HEK293 (cell line): ENCODE data around the gene RYR2.

Experiments
- CTCF ChIA-PET: fragments of 350-600 bp; formaldehyde crosslinking; extraction: SDS; loops from one replicate; lab custom pipeline; 2021; ENCODE audit warnings: antibody characterized with exemption; lab: Yijun Ruan, JAX
- POLR2A ChIA-PET: fragments of 300-600 bp; formaldehyde crosslinking; extraction: SDS; loops from one replicate; lab custom pipeline; 2020; ENCODE audit warnings: antibody characterized with exemption, inconsistent platforms; lab: Yijun Ruan, JAX
- H3K27ac ChIP-seq: fragments of 200-500 bp; sonication (Bioruptor generic); 2 replicates; pipeline ENCODE4 v1.5.1; 2014; ENCODE audit warnings: low read depth, low read length, control low read depth, inconsistent platforms; ENCODE audit errors: extremely low read depth
- H3K36me3 ChIP-seq, 2 experiments: fragments of 200-500 bp in 1 of 2; sonication (Bioruptor generic) in 1 of 2; 1 replicate in 1 of 2; 2 replicates in 1 of 2; pipeline ENCODE4 v1.5.1; 2014 to 2017; ENCODE audit warnings: inconsistent platforms in 2 of 2, low read length in 2 of 2; ENCODE audit not compliant: control insufficient read depth in 2 of 2, insufficient read depth in 1 of 2
- H3K4me1 ChIP-seq: fragments of 200-500 bp; sonication (Bioruptor generic); 2 replicates; pipeline ENCODE4 v1.5.1; 2014; ENCODE audit warnings: mild to moderate bottlenecking, low read length, inconsistent platforms; ENCODE audit not compliant: control insufficient read depth, insufficient read depth
- H3K4me3 ChIP-seq: 2 replicates; pipeline ENCODE4 v1.5.1; 2011; ENCODE audit warnings: low read depth, mild to moderate bottlenecking, control low read depth, low read length, moderate library complexity
- H3K9me3 ChIP-seq: fragments of 200-500 bp; sonication (Bioruptor generic); 2 replicates; pipeline ENCODE4 v1.5.1; 2014; ENCODE audit warnings: low read depth, low read length, inconsistent platforms; ENCODE audit not compliant: control insufficient read depth, insufficient read depth
- KLF9 ChIP-seq: fragments of 450-650 bp; formaldehyde crosslinking; IDR thresholded peaks from 2 replicates; pipeline ENCODE4 v1.5.1; 2016; ENCODE audit warnings: missing biosample characterization, missing genetic modification characterization, low read depth
- PRDM1 ChIP-seq: fragments of 450-650 bp; formaldehyde crosslinking; IDR thresholded peaks from 2 replicates; pipeline ENCODE4; 2016; ENCODE audit warnings: missing biosample characterization, missing genetic modification characterization
- REPIN1 ChIP-seq: fragments of 450-650 bp; formaldehyde crosslinking; IDR thresholded peaks from 2 replicates; pipeline ENCODE4 v1.5.1; 2017; ENCODE audit warnings: missing biosample characterization, missing genetic modification characterization, low read depth
- SP3 ChIP-seq: fragments of 450-650 bp; formaldehyde crosslinking; IDR thresholded peaks from 2 replicates; pipeline ENCODE4 v1.5.1; 2016; ENCODE audit warnings: missing biosample characterization, missing genetic modification characterization
- ZBTB48 ChIP-seq: fragments of 450-650 bp; formaldehyde crosslinking; IDR thresholded peaks from 2 replicates; pipeline ENCODE4 v1.5.1; 2016; ENCODE audit warnings: missing biosample characterization, missing genetic modification characterization
- ZNF114 ChIP-seq: fragments of 450-650 bp; formaldehyde crosslinking; IDR thresholded peaks from 2 replicates; pipeline ENCODE4 v1.5.0; 2017; ENCODE audit warnings: missing biosample characterization, missing genetic modification characterization
- ZNF184 ChIP-seq: fragments of 450-650 bp; IDR thresholded peaks from 2 replicates; pipeline ENCODE4 v1.5.1; 2018; ENCODE audit warnings: missing biosample characterization, mild to moderate bottlenecking, missing genetic modification characterization
- ZNF211 ChIP-seq: fragments of 450-650 bp; formaldehyde crosslinking; IDR thresholded peaks from 2 replicates; pipeline ENCODE4 v1.5.1; 2016; ENCODE audit warnings: low read depth, missing biosample characterization, missing genetic modification characterization
- ZNF214 ChIP-seq: fragments of 450-650 bp; formaldehyde crosslinking; IDR thresholded peaks from 2 replicates; pipeline ENCODE4 v1.5.1; 2017; ENCODE audit warnings: missing biosample characterization, mild to moderate bottlenecking, missing genetic modification characterization, borderline replicate concordance
- ZNF416 ChIP-seq: fragments of 450-650 bp; formaldehyde crosslinking; IDR thresholded peaks from 2 replicates; pipeline ENCODE4 v1.5.1; 2016; ENCODE audit warnings: missing biosample characterization, missing genetic modification characterization
- ZNF664 ChIP-seq: fragments of 450-650 bp; formaldehyde crosslinking; IDR thresholded peaks from 2 replicates; pipeline ENCODE4 v1.5.1; 2016; ENCODE audit warnings: missing biosample characterization, missing genetic modification characterization
- ZNF843 ChIP-seq: fragments of 450-650 bp; formaldehyde crosslinking; IDR thresholded peaks from 2 replicates; pipeline ENCODE4 v1.5.1; 2016; ENCODE audit warnings: missing biosample characterization, missing genetic modification characterization
- ZSCAN16 ChIP-seq: fragments of 450-650 bp; formaldehyde crosslinking; IDR thresholded peaks from 2 replicates; pipeline ENCODE4 v1.5.1; 2016; ENCODE audit warnings: missing biosample characterization, missing genetic modification characterization
- TF ChIP-seq, protein P1 (sequence below): fragments of 450-650 bp; formaldehyde crosslinking; IDR thresholded peaks from 2 replicates; pipeline ENCODE4 v1.5.1; 2016; ENCODE audit warnings: missing biosample characterization, missing genetic modification characterization
- TF ChIP-seq, protein P2 (sequence below): fragments of 450-650 bp; formaldehyde crosslinking; conservative IDR thresholded peaks from 2 replicates; pipeline ENCODE4 v1.5.1; 2016; ENCODE audit warnings: low read depth, missing biosample characterization, missing genetic modification characterization
- TF ChIP-seq, protein P3 (sequence below): fragments of 450-650 bp; formaldehyde crosslinking; IDR thresholded peaks from 2 replicates; pipeline ENCODE4 v1.5.1; 2016; ENCODE audit warnings: missing biosample characterization, missing genetic modification characterization, low read depth
- TF ChIP-seq, protein P4 (sequence below): fragments of 450-650 bp; formaldehyde crosslinking; IDR thresholded peaks from 2 replicates; pipeline ENCODE4 v1.5.1; 2016; ENCODE audit warnings: missing biosample characterization, missing genetic modification characterization
- TF ChIP-seq, protein P5 (sequence below): fragments of 450-650 bp; formaldehyde crosslinking; IDR thresholded peaks from 2 replicates; pipeline ENCODE4 v1.5.1; 2016; ENCODE audit warnings: missing biosample characterization, missing genetic modification characterization
- TF ChIP-seq, protein P6 (sequence below): fragments of 450-650 bp; formaldehyde crosslinking; IDR thresholded peaks from 2 replicates; pipeline ENCODE4 v1.5.1; 2016; ENCODE audit warnings: missing biosample characterization, missing genetic modification characterization

RYR2 gene

DNA sequence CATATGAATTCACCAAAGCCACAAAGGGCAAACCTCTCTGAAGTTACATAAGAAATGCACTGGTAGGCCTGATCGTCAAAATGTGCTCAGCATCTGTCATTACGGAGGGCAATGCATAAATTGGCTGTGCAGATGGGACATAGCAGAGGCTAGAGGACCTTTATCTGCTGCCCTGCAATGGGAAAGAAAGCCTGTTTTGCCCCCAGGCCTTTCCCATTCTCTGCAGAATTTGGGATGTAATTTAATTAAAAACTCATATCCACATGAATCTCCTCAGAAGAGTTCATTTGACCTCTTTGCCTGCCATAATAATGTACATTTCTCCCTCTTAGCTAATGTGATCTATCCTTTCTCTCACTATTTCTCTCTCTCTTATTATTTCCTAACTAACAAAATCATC, 690.7 kb downstream of the RYR2 start:
- H3K4me1 ChIP-seq: no peaks in the 10 kb centered on the region
- no peak overlapping the region for H3K4me3 ChIP-seq
- H3K36me3 ChIP-seq: no peaks in the 10 kb centered on the region
- TF ChIP-seq ZBTB48 (no peak), ZNF843 (tag by site-specific recombination) (no peak), KLF9 (tag by site-specific recombination) (no peak), ZSCAN16 (tag by site-specific recombination) (no peak), PRDM1 (tag by site-specific recombination) (no peak), ZNF211 (tag by site-specific recombination) (no peak), REPIN1 (no peak), ZNF184 (tag by site-specific recombination) (no peak)
- TF ChIP-seq, protein P1, sequence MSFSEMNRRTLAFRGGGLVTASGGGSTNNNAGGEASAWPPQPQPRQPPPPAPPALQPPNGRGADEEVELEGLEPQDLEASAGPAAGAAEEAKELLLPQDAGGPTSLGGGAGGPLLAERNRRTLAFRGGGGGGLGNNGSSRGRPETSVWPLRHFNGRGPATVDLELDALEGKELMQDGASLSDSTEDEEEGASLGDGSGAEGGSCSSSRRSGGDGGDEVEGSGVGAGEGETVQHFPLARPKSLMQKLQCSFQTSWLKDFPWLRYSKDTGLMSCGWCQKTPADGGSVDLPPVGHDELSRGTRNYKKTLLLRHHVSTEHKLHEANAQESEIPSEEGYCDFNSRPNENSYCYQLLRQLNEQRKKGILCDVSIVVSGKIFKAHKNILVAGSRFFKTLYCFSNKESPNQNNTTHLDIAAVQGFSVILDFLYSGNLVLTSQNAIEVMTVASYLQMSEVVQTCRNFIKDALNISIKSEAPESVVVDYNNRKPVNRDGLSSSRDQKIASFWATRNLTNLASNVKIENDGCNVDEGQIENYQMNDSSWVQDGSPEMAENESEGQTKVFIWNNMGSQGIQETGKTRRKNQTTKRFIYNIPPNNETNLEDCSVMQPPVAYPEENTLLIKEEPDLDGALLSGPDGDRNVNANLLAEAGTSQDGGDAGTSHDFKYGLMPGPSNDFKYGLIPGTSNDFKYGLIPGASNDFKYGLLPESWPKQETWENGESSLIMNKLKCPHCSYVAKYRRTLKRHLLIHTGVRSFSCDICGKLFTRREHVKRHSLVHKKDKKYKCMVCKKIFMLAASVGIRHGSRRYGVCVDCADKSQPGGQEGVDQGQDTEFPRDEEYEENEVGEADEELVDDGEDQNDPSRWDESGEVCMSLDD (tag by site-specific recombination): no peak
- TF ChIP-seq, protein P2, sequence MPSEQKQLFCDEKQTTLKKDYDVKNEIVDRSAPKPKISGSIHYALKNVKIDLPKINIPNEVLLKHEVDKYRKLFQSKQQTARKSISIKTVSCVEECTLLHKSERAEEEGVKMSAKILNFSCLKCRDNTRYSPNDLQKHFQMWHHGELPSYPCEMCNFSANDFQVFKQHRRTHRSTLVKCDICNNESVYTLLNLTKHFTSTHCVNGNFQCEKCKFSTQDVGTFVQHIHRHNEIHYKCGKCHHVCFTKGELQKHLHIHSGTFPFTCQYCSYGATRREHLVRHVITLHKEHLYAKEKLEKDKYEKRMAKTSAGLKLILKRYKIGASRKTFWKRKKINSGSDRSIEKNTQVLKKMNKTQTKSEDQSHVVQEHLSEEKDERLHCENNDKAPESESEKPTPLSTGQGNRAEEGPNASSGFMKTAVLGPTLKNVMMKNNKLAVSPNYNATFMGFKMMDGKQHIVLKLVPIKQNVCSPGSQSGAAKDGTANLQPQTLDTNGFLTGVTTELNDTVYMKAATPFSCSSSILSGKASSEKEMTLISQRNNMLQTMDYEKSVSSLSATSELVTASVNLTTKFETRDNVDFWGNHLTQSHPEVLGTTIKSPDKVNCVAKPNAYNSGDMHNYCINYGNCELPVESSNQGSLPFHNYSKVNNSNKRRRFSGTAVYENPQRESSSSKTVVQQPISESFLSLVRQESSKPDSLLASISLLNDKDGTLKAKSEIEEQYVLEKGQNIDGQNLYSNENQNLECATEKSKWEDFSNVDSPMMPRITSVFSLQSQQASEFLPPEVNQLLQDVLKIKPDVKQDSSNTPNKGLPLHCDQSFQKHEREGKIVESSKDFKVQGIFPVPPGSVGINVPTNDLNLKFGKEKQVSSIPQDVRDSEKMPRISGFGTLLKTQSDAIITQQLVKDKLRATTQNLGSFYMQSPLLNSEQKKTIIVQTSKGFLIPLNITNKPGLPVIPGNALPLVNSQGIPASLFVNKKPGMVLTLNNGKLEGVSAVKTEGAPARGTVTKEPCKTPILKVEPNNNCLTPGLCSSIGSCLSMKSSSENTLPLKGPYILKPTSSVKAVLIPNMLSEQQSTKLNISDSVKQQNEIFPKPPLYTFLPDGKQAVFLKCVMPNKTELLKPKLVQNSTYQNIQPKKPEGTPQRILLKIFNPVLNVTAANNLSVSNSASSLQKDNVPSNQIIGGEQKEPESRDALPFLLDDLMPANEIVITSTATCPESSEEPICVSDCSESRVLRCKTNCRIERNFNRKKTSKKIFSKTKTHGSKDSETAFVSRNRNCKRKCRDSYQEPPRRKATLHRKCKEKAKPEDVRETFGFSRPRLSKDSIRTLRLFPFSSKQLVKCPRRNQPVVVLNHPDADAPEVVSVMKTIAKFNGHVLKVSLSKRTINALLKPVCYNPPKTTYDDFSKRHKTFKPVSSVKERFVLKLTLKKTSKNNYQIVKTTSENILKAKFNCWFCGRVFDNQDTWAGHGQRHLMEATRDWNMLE (tag by site-specific recombination): no peak
- no peaks in the 10 kb centered on the region for H3K9me3 ChIP-seq
- H3K27ac ChIP-seq: no peak overlapping the region
- POLR2A ChIA-PET: no interaction called here
- CTCF ChIA-PET: no interaction called here

DNA sequence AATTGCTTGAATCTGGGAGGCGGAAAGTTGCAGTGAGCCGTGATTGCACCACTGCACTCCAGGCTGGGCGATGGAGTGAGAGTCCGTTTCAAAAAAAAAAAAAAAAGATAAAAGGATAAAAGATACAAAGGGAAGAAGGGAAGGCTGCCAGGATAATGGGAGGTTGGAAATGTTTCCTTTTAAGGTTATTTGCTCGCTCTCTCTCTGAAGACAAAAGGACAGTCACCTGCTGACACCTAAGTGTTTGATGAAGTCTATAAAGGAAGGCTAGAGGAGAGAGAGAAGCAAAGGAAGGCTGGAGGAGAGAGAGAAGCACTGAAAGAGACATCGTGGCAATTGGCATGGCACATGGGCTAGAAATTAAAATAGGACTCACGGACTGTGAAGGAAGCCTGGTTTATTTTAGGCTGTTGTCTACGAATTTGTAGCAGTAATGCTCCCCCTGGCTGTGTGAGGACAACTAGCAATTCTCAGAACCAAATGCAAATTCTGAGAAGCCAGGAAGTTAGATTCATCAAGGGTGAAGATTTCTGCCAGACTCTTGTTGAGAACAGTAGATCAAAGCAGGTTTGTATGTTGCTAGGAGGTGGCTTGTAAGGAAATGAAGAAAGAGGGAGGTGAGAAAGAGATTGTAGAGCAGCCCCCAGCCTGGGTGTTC, 694.5 kb downstream of the RYR2 start:
- Histone ChIP-seq H3K27ac (no peak overlapping the region), H3K4me3 (no peak overlapping the region), H3K36me3 (no peaks in the 10 kb centered on the region), H3K9me3 (no peaks in the 10 kb centered on the region), H3K4me1 (no peaks in the 10 kb centered on the region)
- CTCF ChIA-PET: interaction anchor here (0.6 to 2.7 kb wide), 11 partner anchors 12 to 1156 kb away, joined by 3 to 12 read pairs (median 3); no protein-coding TSS in a partner anchor
- POLR2A ChIA-PET: interaction anchor here (0.7 kb wide), 1 partner anchor 9 kb away, joined by 4 read pairs; no protein-coding TSS in a partner anchor
- TF ChIP-seq ZNF664 (tag by site-specific recombination) (no peak), ZNF114 (tag by site-specific recombination) (no peak), ZBTB48 (no peak), ZNF214 (tag by site-specific recombination) (no peak), SP3 (tag by site-specific recombination) (no peak), ZNF416 (tag by site-specific recombination) (no peak)
- TF ChIP-seq, protein P3, sequence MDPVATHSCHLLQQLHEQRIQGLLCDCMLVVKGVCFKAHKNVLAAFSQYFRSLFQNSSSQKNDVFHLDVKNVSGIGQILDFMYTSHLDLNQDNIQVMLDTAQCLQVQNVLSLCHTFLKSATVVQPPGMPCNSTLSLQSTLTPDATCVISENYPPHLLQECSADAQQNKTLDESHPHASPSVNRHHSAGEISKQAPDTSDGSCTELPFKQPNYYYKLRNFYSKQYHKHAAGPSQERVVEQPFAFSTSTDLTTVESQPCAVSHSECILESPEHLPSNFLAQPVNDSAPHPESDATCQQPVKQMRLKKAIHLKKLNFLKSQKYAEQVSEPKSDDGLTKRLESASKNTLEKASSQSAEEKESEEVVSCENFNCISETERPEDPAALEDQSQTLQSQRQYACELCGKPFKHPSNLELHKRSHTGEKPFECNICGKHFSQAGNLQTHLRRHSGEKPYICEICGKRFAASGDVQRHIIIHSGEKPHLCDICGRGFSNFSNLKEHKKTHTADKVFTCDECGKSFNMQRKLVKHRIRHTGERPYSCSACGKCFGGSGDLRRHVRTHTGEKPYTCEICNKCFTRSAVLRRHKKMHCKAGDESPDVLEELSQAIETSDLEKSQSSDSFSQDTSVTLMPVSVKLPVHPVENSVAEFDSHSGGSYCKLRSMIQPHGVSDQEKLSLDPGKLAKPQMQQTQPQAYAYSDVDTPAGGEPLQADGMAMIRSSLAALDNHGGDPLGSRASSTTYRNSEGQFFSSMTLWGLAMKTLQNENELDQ: no peak
- TF ChIP-seq, protein P4, sequence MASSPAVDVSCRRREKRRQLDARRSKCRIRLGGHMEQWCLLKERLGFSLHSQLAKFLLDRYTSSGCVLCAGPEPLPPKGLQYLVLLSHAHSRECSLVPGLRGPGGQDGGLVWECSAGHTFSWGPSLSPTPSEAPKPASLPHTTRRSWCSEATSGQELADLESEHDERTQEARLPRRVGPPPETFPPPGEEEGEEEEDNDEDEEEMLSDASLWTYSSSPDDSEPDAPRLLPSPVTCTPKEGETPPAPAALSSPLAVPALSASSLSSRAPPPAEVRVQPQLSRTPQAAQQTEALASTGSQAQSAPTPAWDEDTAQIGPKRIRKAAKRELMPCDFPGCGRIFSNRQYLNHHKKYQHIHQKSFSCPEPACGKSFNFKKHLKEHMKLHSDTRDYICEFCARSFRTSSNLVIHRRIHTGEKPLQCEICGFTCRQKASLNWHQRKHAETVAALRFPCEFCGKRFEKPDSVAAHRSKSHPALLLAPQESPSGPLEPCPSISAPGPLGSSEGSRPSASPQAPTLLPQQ: no peak
- TF ChIP-seq, protein P5, sequence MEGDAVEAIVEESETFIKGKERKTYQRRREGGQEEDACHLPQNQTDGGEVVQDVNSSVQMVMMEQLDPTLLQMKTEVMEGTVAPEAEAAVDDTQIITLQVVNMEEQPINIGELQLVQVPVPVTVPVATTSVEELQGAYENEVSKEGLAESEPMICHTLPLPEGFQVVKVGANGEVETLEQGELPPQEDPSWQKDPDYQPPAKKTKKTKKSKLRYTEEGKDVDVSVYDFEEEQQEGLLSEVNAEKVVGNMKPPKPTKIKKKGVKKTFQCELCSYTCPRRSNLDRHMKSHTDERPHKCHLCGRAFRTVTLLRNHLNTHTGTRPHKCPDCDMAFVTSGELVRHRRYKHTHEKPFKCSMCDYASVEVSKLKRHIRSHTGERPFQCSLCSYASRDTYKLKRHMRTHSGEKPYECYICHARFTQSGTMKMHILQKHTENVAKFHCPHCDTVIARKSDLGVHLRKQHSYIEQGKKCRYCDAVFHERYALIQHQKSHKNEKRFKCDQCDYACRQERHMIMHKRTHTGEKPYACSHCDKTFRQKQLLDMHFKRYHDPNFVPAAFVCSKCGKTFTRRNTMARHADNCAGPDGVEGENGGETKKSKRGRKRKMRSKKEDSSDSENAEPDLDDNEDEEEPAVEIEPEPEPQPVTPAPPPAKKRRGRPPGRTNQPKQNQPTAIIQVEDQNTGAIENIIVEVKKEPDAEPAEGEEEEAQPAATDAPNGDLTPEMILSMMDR (tag by site-specific recombination): peak; percentile 66
- TF ChIP-seq, protein P6, sequence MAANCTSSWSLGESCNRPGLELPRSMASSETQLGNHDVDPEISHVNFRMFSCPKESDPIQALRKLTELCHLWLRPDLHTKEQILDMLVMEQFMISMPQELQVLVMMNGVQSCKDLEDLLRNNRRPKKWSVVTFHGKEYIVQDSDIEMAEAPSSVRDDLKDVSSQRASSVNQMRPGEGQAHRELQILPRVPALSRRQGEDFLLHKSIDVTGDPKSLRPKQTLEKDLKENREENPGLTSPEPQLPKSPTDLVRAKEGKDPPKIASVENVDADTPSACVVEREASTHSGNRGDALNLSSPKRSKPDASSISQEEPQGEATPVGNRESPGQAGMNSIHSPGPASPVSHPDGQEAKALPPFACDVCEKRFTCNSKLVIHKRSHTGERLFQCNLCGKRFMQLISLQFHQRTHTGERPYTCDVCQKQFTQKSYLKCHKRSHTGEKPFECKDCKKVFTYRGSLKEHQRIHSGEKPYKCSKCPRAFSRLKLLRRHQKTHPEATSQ (tag by site-specific recombination): no peak
